ENCODE data around the gene MS4A5.
"Not testable (repeated sequence)": the region's sequence is repeated elsewhere in the genome, so short reads cannot be mapped to it uniquely, and the experiment has no call there.

MS4A5 gene

GRCh38 chr11:60431251-60431650, 1.9 kb downstream of the MS4A5 start:
- Histone ChIP-seq H3K4me3 (ENCODE audit: low read depth, low read length) (no peak overlapping the region), H3K9ac (ENCODE audit: low read depth, low read length) (no peak overlapping the region), H3K27me3 (ENCODE audit: control insufficient read depth, insufficient read depth, low read length) (no peaks in the 10 kb centered on the region), H3K4me1 (ENCODE audit: control insufficient read depth, insufficient read depth, low read length) (no peaks in the 10 kb centered on the region), H3K27ac (ENCODE audit: low read depth, low read length) (no peak overlapping the region), H3K36me3 (ENCODE audit: control insufficient read depth, insufficient read depth, low read length) (no peaks in the 10 kb centered on the region), H3K9me3 (ENCODE audit: control insufficient read depth, insufficient read depth, low read length) (peaks cover 6% of the 10 kb centered on the region; the same call in 1 of the 2 replicates)

GRCh38 chr11:60433401-60433800, 4.0 kb downstream of the MS4A5 start:
- Histone ChIP-seq H3K27ac (ENCODE audit: low read depth, low read length) (no peak overlapping the region), H3K27me3 (ENCODE audit: control insufficient read depth, insufficient read depth, low read length) (no peaks in the 10 kb centered on the region), H3K36me3 (ENCODE audit: control insufficient read depth, insufficient read depth, low read length) (no peaks in the 10 kb centered on the region), H3K4me1 (ENCODE audit: control insufficient read depth, insufficient read depth, low read length) (no peaks in the 10 kb centered on the region), H3K9me3 (ENCODE audit: control insufficient read depth, insufficient read depth, low read length) (peaks cover 3% of the 10 kb centered on the region; the same call in 1 of the 2 replicates), H3K9ac (ENCODE audit: low read depth, low read length) (no peak overlapping the region), H3K4me3 (ENCODE audit: low read depth, low read length) (no peak overlapping the region)

GRCh38 chr11:60447070-60447469, 17.7 kb downstream of the MS4A5 start:
- H3K9ac ChIP-seq (ENCODE audit: low read depth, low read length): no peak overlapping the region
- H3K27ac ChIP-seq (ENCODE audit: low read depth, low read length): no peak overlapping the region
- no peak overlapping the region for H3K4me3 ChIP-seq (ENCODE audit: low read depth, low read length)
- H3K36me3 ChIP-seq (ENCODE audit: control insufficient read depth, insufficient read depth, low read length): no peaks in the 10 kb centered on the region
- peaks cover 19% of the 10 kb centered on the region; the same call in 1 of the 2 replicates for H3K9me3 ChIP-seq (ENCODE audit: control insufficient read depth, insufficient read depth, low read length)
- no peaks in the 10 kb centered on the region for H3K27me3 ChIP-seq (ENCODE audit: control insufficient read depth, insufficient read depth, low read length)
- H3K4me1 ChIP-seq (ENCODE audit: control insufficient read depth, insufficient read depth, low read length): no peaks in the 10 kb centered on the region

- no peaks in the 10 kb centered on the region for H3K4me1 ChIP-seq (ENCODE audit: control insufficient read depth, insufficient read depth, low read length)
- H3K4me3 ChIP-seq (ENCODE audit: low read depth, low read length): no peak overlapping the region
- H3K9me3 ChIP-seq (ENCODE audit: control insufficient read depth, insufficient read depth, low read length): peaks cover 23% of the 10 kb centered on the region; the same call in 1 of the 2 replicates
- no peak overlapping the region for H3K27ac ChIP-seq (ENCODE audit: low read depth, low read length)
- no peaks in the 10 kb centered on the region for H3K27me3 ChIP-seq (ENCODE audit: control insufficient read depth, insufficient read depth, low read length)
- H3K36me3 ChIP-seq (ENCODE audit: control insufficient read depth, insufficient read depth, low read length): no peaks in the 10 kb centered on the region
- H3K9ac ChIP-seq (ENCODE audit: low read depth, low read length): no peak overlapping the region
Measured at GRCh38 chr11:60447846-60448245, 18.5 kb downstream of the MS4A5 start.

GRCh38 chr11:60451185-60451584, 21.8 kb downstream of the MS4A5 start:
- H3K27me3 ChIP-seq (ENCODE audit: control insufficient read depth, insufficient read depth, low read length); H3K9ac ChIP-seq (ENCODE audit: low read depth, low read length); H3K36me3 ChIP-seq (ENCODE audit: control insufficient read depth, insufficient read depth, low read length); H3K4me1 ChIP-seq (ENCODE audit: control insufficient read depth, insufficient read depth, low read length); H3K27ac ChIP-seq (ENCODE audit: low read depth, low read length); H3K4me3 ChIP-seq (ENCODE audit: low read depth, low read length): not testable (repeated sequence)
- H3K9me3 ChIP-seq (ENCODE audit: control insufficient read depth, insufficient read depth, low read length): peaks cover 23% of the 10 kb centered on the region

GRCh38 chr11:60454212-60454611, 24.8 kb downstream of the MS4A5 start:
- H3K9me3 ChIP-seq (ENCODE audit: control insufficient read depth, insufficient read depth, low read length): peaks cover 12% of the 10 kb centered on the region; the same call in 1 of the 2 replicates
- no peak overlapping the region for H3K27ac ChIP-seq (ENCODE audit: low read depth, low read length)
- H3K4me3 ChIP-seq (ENCODE audit: low read depth, low read length): no peak overlapping the region
- H3K4me1 ChIP-seq (ENCODE audit: control insufficient read depth, insufficient read depth, low read length): no peaks in the 10 kb centered on the region
- H3K9ac ChIP-seq (ENCODE audit: low read depth, low read length): no peak overlapping the region
- H3K36me3 ChIP-seq (ENCODE audit: control insufficient read depth, insufficient read depth, low read length): no peaks in the 10 kb centered on the region
- H3K27me3 ChIP-seq (ENCODE audit: control insufficient read depth, insufficient read depth, low read length): no peaks in the 10 kb centered on the region

GRCh38 chr11:60455531-60456042, 26.2 kb downstream of the MS4A5 start, which contains the start of gene MS4A1:
Gene MS4A1, plus strand, starts transcription at chr11:60455847. Its CDS starts 6,528 bp downstream, at chr11:60462375.
- peaks cover 4% of the 10 kb centered on the region; the same call in 1 of the 2 replicates for H3K9me3 ChIP-seq (ENCODE audit: control insufficient read depth, insufficient read depth, low read length)
- no peaks in the 10 kb centered on the region for H3K36me3 ChIP-seq (ENCODE audit: control insufficient read depth, insufficient read depth, low read length)
- H3K4me3 ChIP-seq (ENCODE audit: low read depth, low read length): no peak within 1 kb of the TSS
- H3K27ac ChIP-seq (ENCODE audit: low read depth, low read length): no peak within 1 kb of the TSS
- no peaks in the 10 kb centered on the region for H3K27me3 ChIP-seq (ENCODE audit: control insufficient read depth, insufficient read depth, low read length)
- H3K4me1 ChIP-seq (ENCODE audit: control insufficient read depth, insufficient read depth, low read length): no peaks in the 10 kb centered on the region
- H3K9ac ChIP-seq (ENCODE audit: low read depth, low read length): no peak within 1 kb of the TSS

- Histone ChIP-seq H3K4me3 (ENCODE audit: low read depth, low read length) (no peak overlapping the region), H3K9ac (ENCODE audit: low read depth, low read length) (no peak overlapping the region), H3K9me3 (ENCODE audit: control insufficient read depth, insufficient read depth, low read length) (peaks cover 3% of the 10 kb centered on the region; the same call in 1 of the 2 replicates), H3K36me3 (ENCODE audit: control insufficient read depth, insufficient read depth, low read length) (no peaks in the 10 kb centered on the region), H3K27me3 (ENCODE audit: control insufficient read depth, insufficient read depth, low read length) (no peaks in the 10 kb centered on the region), H3K27ac (ENCODE audit: low read depth, low read length) (no peak overlapping the region), H3K4me1 (ENCODE audit: control insufficient read depth, insufficient read depth, low read length) (no peaks in the 10 kb centered on the region)
Measured at GRCh38 chr11:60457576-60457975, 28.2 kb downstream of the MS4A5 start.

GRCh38 chr11:60459345-60459744, 30.0 kb downstream of the MS4A5 start:
- Histone ChIP-seq H3K36me3 (ENCODE audit: control insufficient read depth, insufficient read depth, low read length) (no peaks in the 10 kb centered on the region), H3K4me3 (ENCODE audit: low read depth, low read length) (no peak overlapping the region), H3K27me3 (ENCODE audit: control insufficient read depth, insufficient read depth, low read length) (no peaks in the 10 kb centered on the region), H3K9me3 (ENCODE audit: control insufficient read depth, insufficient read depth, low read length) (no peaks in the 10 kb centered on the region; the same call in 1 of the 2 replicates), H3K27ac (ENCODE audit: low read depth, low read length) (no peak overlapping the region), H3K9ac (ENCODE audit: low read depth, low read length) (no peak overlapping the region), H3K4me1 (ENCODE audit: control insufficient read depth, insufficient read depth, low read length) (no peaks in the 10 kb centered on the region)

- H3K9me3 ChIP-seq (ENCODE audit: control insufficient read depth, insufficient read depth, low read length): no peaks in the 10 kb centered on the region
- no peaks in the 10 kb centered on the region for H3K4me1 ChIP-seq (ENCODE audit: control insufficient read depth, insufficient read depth, low read length)
- no peak overlapping the region for H3K27ac ChIP-seq (ENCODE audit: low read depth, low read length)
- no peaks in the 10 kb centered on the region for H3K36me3 ChIP-seq (ENCODE audit: control insufficient read depth, insufficient read depth, low read length)
- no peak overlapping the region for H3K4me3 ChIP-seq (ENCODE audit: low read depth, low read length)
- no peaks in the 10 kb centered on the region for H3K27me3 ChIP-seq (ENCODE audit: control insufficient read depth, insufficient read depth, low read length)
- H3K9ac ChIP-seq (ENCODE audit: low read depth, low read length): no peak overlapping the region
Measured at GRCh38 chr11:60468829-60469228, 39.5 kb downstream of the MS4A5 start.

- H3K27me3 ChIP-seq (ENCODE audit: control insufficient read depth, insufficient read depth, low read length): no peaks in the 10 kb centered on the region
- no peaks in the 10 kb centered on the region for H3K4me1 ChIP-seq (ENCODE audit: control insufficient read depth, insufficient read depth, low read length)
- no peak overlapping the region for H3K27ac ChIP-seq (ENCODE audit: low read depth, low read length)
- no peak overlapping the region for H3K4me3 ChIP-seq (ENCODE audit: low read depth, low read length)
- no peak overlapping the region for H3K9ac ChIP-seq (ENCODE audit: low read depth, low read length)
- H3K9me3 ChIP-seq (ENCODE audit: control insufficient read depth, insufficient read depth, low read length): no peaks in the 10 kb centered on the region
- no peaks in the 10 kb centered on the region for H3K36me3 ChIP-seq (ENCODE audit: control insufficient read depth, insufficient read depth, low read length)
Measured at GRCh38 chr11:60469723-60470122, 40.4 kb downstream of the MS4A5 start.

All from HUES48 (cell line).